ENCODE measurements around the gene CACHD1.

The CACHD1 gene

GRCh38 chr1:64569411-64569810, 99.5 kb downstream of the CACHD1 start:
- Histone ChIP-seq H3K23ac (ENCODE audit: low read length) (no peak overlapping the region), H2BK15ac (replicated peaks; ENCODE audit: low read depth) (no peak overlapping the region), H3K27ac (ENCODE audit: low read depth, low read length) (no peak overlapping the region), H3K79me1 (ENCODE audit: low read length) (peaks cover 19% of the 10 kb centered on the region), H3K18ac (ENCODE audit: low read length) (no peak overlapping the region), H3K4ac (ENCODE audit: low read depth, low read length) (no peak overlapping the region), H3K36me3 (ENCODE audit: control insufficient read depth, insufficient read depth, low read length) (no peaks in the 10 kb centered on the region), H3K9ac (ENCODE audit: low read length) (no peak overlapping the region), H2BK5ac (ENCODE audit: low read length) (no peak overlapping the region), H4K8ac (ENCODE audit: low read depth, low read length) (no peak overlapping the region), H3K4me1 (ENCODE audit: control insufficient read depth, low read depth, low read length) (peaks cover 7% of the 10 kb centered on the region), H4K5ac (ENCODE audit: low read length) (no peak overlapping the region), H3K79me2 (ENCODE audit: control insufficient read depth, insufficient read depth, low read length) (peaks cover 3% of the 10 kb centered on the region), H3K27me3 (ENCODE audit: insufficient read depth, low read length, poor library complexity) (no peaks in the 10 kb centered on the region), H3K56ac (ENCODE audit: low read length) (no peak overlapping the region), H3K4me3 (ENCODE audit: low read length) (no peak overlapping the region), H2AK5ac (ENCODE audit: low read length) (no peak overlapping the region), H2BK120ac (ENCODE audit: low read depth, low read length) (no peak overlapping the region), H3K4me2 (ENCODE audit: low read length) (no peak overlapping the region)
- no CpG with 5 or more reads among the region's 4 CpGs for WGBS (ENCODE audit: extremely low coverage, insufficient coverage, low lambda C conversion rate)
- no peak for DNase-seq

- Histone ChIP-seq H2BK5ac (ENCODE audit: low read length) (no peak overlapping the region), H3K23ac (ENCODE audit: low read length) (no peak overlapping the region)
These were observed 100.4 kb downstream of the CACHD1 start for GRCh38 chr1:64570267-64570855.

GRCh38 chr1:64572222-64572900, 102.4 kb downstream of the CACHD1 start:
- no peak for DNase-seq
- no CpG with 5 or more reads among the region's 5 CpGs for whole genome bisulfite sequencing (ENCODE audit: extremely low coverage, insufficient coverage, low lambda C conversion rate)

More at GRCh38 chr1:64570267-64570855, 100.4 kb downstream of the CACHD1 start:
- H2AK5ac ChIP-seq (ENCODE audit: low read length): no peak overlapping the region
- H3K4me1 ChIP-seq (ENCODE audit: control insufficient read depth, low read depth, low read length): peaks cover 1% of the 10 kb centered on the region
- H3K27me3 ChIP-seq (ENCODE audit: insufficient read depth, low read length, poor library complexity): no peaks in the 10 kb centered on the region
- no peak overlapping the region for H3K4me3 ChIP-seq (ENCODE audit: low read length)
- no peak overlapping the region for H2BK120ac ChIP-seq (ENCODE audit: low read depth, low read length)
- DNase-seq: no peak
- no CpG with 5 or more reads among the region's 6 CpGs for WGBS (ENCODE audit: extremely low coverage, insufficient coverage, low lambda C conversion rate)
- no peak overlapping the region for H3K18ac ChIP-seq (ENCODE audit: low read length)
- no peak overlapping the region for H3K27ac ChIP-seq (ENCODE audit: low read depth, low read length)
- no peak overlapping the region for H2BK15ac ChIP-seq (replicated peaks; ENCODE audit: low read depth)
- no peak overlapping the region for H3K9ac ChIP-seq (ENCODE audit: low read length)
- H3K79me1 ChIP-seq (ENCODE audit: low read length): peaks cover 16% of the 10 kb centered on the region
- no peak overlapping the region for H3K56ac ChIP-seq (ENCODE audit: low read length)
- no peak overlapping the region for H4K5ac ChIP-seq (ENCODE audit: low read length)
- H3K4me2 ChIP-seq (ENCODE audit: low read length): no peak overlapping the region
- no peak overlapping the region for H4K8ac ChIP-seq (ENCODE audit: low read depth, low read length)
- H3K79me2 ChIP-seq (ENCODE audit: control insufficient read depth, insufficient read depth, low read length): peaks cover 3% of the 10 kb centered on the region
- no peak overlapping the region for H3K4ac ChIP-seq (ENCODE audit: low read depth, low read length)
- H3K36me3 ChIP-seq (ENCODE audit: control insufficient read depth, insufficient read depth, low read length): no peaks in the 10 kb centered on the region

GRCh38 chr1:64574301-64574700, 104.4 kb downstream of the CACHD1 start:
- DNase-seq: no peak
- no peak overlapping the region for H2AK5ac ChIP-seq (ENCODE audit: low read length)
- peaks cover 21% of the 10 kb centered on the region for H3K79me1 ChIP-seq (ENCODE audit: low read length)
- no peak overlapping the region for H2BK5ac ChIP-seq (ENCODE audit: low read length)
- WGBS (ENCODE audit: extremely low coverage, insufficient coverage, low lambda C conversion rate): no CpG with 5 or more reads among the region's 3 CpGs
- no peak overlapping the region for H3K9ac ChIP-seq (ENCODE audit: low read length)
- H3K27me3 ChIP-seq (ENCODE audit: insufficient read depth, low read length, poor library complexity): no peaks in the 10 kb centered on the region
- H3K4me2 ChIP-seq (ENCODE audit: low read length): no peak overlapping the region
- peaks cover 1% of the 10 kb centered on the region for H3K4me1 ChIP-seq (ENCODE audit: control insufficient read depth, low read depth, low read length)
- H3K18ac ChIP-seq (ENCODE audit: low read length): no peak overlapping the region
- no peak overlapping the region for H3K4me3 ChIP-seq (ENCODE audit: low read length)
- no peak overlapping the region for H3K4ac ChIP-seq (ENCODE audit: low read depth, low read length)
- no peak overlapping the region for H3K27ac ChIP-seq (ENCODE audit: low read depth, low read length)
- no peaks in the 10 kb centered on the region for H3K36me3 ChIP-seq (ENCODE audit: control insufficient read depth, insufficient read depth, low read length)
- H4K5ac ChIP-seq (ENCODE audit: low read length): no peak overlapping the region
- H4K8ac ChIP-seq (ENCODE audit: low read depth, low read length): no peak overlapping the region
- H3K23ac ChIP-seq (ENCODE audit: low read length): no peak overlapping the region
- no peak overlapping the region for H2BK120ac ChIP-seq (ENCODE audit: low read depth, low read length)
- peaks cover 3% of the 10 kb centered on the region for H3K79me2 ChIP-seq (ENCODE audit: control insufficient read depth, insufficient read depth, low read length)
- no peak overlapping the region for H3K56ac ChIP-seq (ENCODE audit: low read length)
- H2BK15ac ChIP-seq (replicated peaks; ENCODE audit: low read depth): no peak overlapping the region

More at GRCh38 chr1:64572222-64572900, 102.4 kb downstream of the CACHD1 start:
- H3K27me3 ChIP-seq (ENCODE audit: insufficient read depth, low read length, poor library complexity): no peaks in the 10 kb centered on the region
- no peak overlapping the region for H2AK5ac ChIP-seq (ENCODE audit: low read length)
- H3K4me1 ChIP-seq (ENCODE audit: control insufficient read depth, low read depth, low read length): peaks cover 1% of the 10 kb centered on the region
- H2BK120ac ChIP-seq (ENCODE audit: low read depth, low read length): no peak overlapping the region
- H2BK15ac ChIP-seq (replicated peaks; ENCODE audit: low read depth): no peak overlapping the region
- peaks cover 18% of the 10 kb centered on the region for H3K79me1 ChIP-seq (ENCODE audit: low read length)
- H4K5ac ChIP-seq (ENCODE audit: low read length): no peak overlapping the region
- H4K8ac ChIP-seq (ENCODE audit: low read depth, low read length): no peak overlapping the region
- no peak overlapping the region for H3K56ac ChIP-seq (ENCODE audit: low read length)
- H3K9ac ChIP-seq (ENCODE audit: low read length): no peak overlapping the region
- no peak overlapping the region for H3K23ac ChIP-seq (ENCODE audit: low read length)
- no peak overlapping the region for H3K4me3 ChIP-seq (ENCODE audit: low read length)
- H3K27ac ChIP-seq (ENCODE audit: low read depth, low read length): no peak overlapping the region
- H3K36me3 ChIP-seq (ENCODE audit: control insufficient read depth, insufficient read depth, low read length): no peaks in the 10 kb centered on the region
- H3K79me2 ChIP-seq (ENCODE audit: control insufficient read depth, insufficient read depth, low read length): peaks cover 3% of the 10 kb centered on the region
- no peak overlapping the region for H3K18ac ChIP-seq (ENCODE audit: low read length)
- H3K4ac ChIP-seq (ENCODE audit: low read depth, low read length): no peak overlapping the region
- H3K4me2 ChIP-seq (ENCODE audit: low read length): no peak overlapping the region
- H2BK5ac ChIP-seq (ENCODE audit: low read length): no peak overlapping the region

- Histone ChIP-seq H3K4me3 (ENCODE audit: low read length) (no peak overlapping the region), H4K8ac (ENCODE audit: low read depth, low read length) (no peak overlapping the region), H2BK5ac (ENCODE audit: low read length) (no peak overlapping the region), H3K79me1 (ENCODE audit: low read length) (peaks cover 16% of the 10 kb centered on the region), H3K4me2 (ENCODE audit: low read length) (no peak overlapping the region), H3K36me3 (ENCODE audit: control insufficient read depth, insufficient read depth, low read length) (no peaks in the 10 kb centered on the region), H3K56ac (ENCODE audit: low read length) (no peak overlapping the region), H3K9ac (ENCODE audit: low read length) (no peak overlapping the region), H3K4ac (ENCODE audit: low read depth, low read length) (no peak overlapping the region), H2AK5ac (ENCODE audit: low read length) (no peak overlapping the region), H3K27me3 (ENCODE audit: insufficient read depth, low read length, poor library complexity) (no peaks in the 10 kb centered on the region), H3K79me2 (ENCODE audit: control insufficient read depth, insufficient read depth, low read length) (peaks cover 3% of the 10 kb centered on the region), H4K5ac (ENCODE audit: low read length) (no peak overlapping the region), H3K27ac (ENCODE audit: low read depth, low read length) (no peak overlapping the region), H3K4me1 (ENCODE audit: control insufficient read depth, low read depth, low read length) (peaks cover 3% of the 10 kb centered on the region), H2BK15ac (replicated peaks; ENCODE audit: low read depth) (no peak overlapping the region), H2BK120ac (ENCODE audit: low read depth, low read length) (no peak overlapping the region), H3K23ac (ENCODE audit: low read length) (no peak overlapping the region), H3K18ac (ENCODE audit: low read length) (no peak overlapping the region)
- WGBS (ENCODE audit: extremely low coverage, insufficient coverage, low lambda C conversion rate): no CpG with 5 or more reads among the region's 11 CpGs
- no peak for DNase-seq
These were observed 106.2 kb downstream of the CACHD1 start for GRCh38 chr1:64575881-64576676.
